Tibial artery (tissue), 4 donors: ENCODE results near the gene CYP27C1.
A peak's percentile ranks its signal among the peaks of the same experiment; 100 is the strongest.

Experiments
- DNase-seq, 2 donors: peaks; one replicate each; pipeline ENCODE4 v3.0.0-alpha.2; 2019
- H3K27ac ChIP-seq, 2 donors: fragments of 200-600 bp; sonication (generic) in 1 of 2; 1 replicate in 1 of 2; 2 replicates in 1 of 2; pipeline ENCODE4 v1.5.1; 2018 to 2019; ENCODE audit warnings: mild to moderate bottlenecking in 1 of 2
- H3K27me3 ChIP-seq, 2 donors: fragments of 200-600 bp; sonication (generic) in 1 of 2; one replicate each; pipeline versions ENCODE4 v1.5.1 to v1.6.0; 2016 to 2019
- H3K36me3 ChIP-seq, 3 donors: fragments of 200-600 bp; sonication (generic) in 2 of 3; one replicate each; pipeline ENCODE4 v1.5.1; 2016 to 2019; ENCODE audit warnings: mild to moderate bottlenecking in 2 of 3
- H3K4me1 ChIP-seq, 4 donors: fragments of 200-600 bp; sonication (generic) in 2 of 4; 1 replicate in 3 of 4; 2 replicates in 1 of 4; pipeline ENCODE4 v1.5.1; 2016 to 2019
- H3K4me3 ChIP-seq, 2 donors: fragments of 200-600 bp; sonication (generic) in 1 of 2; 1 replicate in 1 of 2; 2 replicates in 1 of 2; pipeline ENCODE4 v1.5.1; 2018 to 2019; ENCODE audit warnings: mild to moderate bottlenecking in 2 of 2
- H3K9me3 ChIP-seq, 3 donors: fragments of 200-600 bp; sonication (generic) in 1 of 3; one replicate each; pipeline ENCODE4 v1.5.1; 2016 to 2019
- intact Hi-C: fragments of 100-400 bp; cut with DNase I; formaldehyde crosslinking; loops from one replicate; pipeline ENCODE4 v1.15.0; 2023; ENCODE audit warnings: low total_unique reads
- TF ChIP-seq, protein P1 (sequence below), 2 experiments: fragments of 200-600 bp in 1 of 2; fragments of 450-650 bp in 1 of 2; IDR thresholded peaks; one replicate each; pipeline ENCODE4 v1.5.1; 2017 to 2019; ENCODE audit warnings: antibody characterized with exemption in 2 of 2, mild to moderate bottlenecking in 1 of 2, moderate library complexity in 1 of 2

Gene CYP27C1

DNA sequence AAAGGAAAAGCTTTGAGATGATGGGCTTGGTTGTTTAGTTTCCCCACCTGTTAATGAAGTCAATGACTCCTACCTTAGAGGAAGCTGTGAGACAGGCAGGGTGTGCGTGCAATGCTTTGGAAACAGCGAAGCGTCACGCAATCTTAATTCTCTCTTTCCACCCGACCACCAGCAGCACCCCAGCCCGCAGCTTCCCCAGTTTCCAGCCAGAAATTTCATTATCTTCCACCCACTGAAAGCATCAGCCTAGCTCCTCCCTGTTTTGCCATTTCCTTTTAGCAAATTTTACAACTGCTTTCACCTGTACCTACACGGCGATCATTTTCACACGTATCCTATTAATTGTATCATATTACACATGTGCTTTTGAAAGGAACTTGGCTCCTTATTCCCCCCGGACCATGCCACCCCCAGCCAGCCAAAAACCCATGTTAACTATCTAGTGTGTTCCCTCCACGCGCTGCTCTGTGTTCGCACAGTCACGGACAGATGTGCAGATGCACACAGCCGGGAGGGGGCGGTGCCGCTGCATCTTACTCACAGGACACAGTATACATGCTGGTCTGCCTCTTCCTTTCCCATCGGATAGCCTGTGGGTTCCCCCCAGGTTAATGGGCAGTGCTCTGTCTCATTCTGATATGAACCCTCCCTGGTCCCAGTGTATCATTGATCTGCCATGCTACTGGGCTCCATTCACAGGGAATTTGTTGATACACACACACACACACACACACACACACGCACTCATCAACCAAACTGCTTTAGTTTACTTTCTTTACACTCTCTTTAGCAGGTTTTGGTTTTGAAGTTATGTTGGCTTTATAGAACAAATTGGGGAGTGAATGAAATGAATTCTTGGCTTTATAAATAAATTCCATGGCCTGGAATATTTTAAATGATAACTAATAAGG lies 22.4 kb downstream of the CYP27C1 start:
- Histone ChIP-seq H3K4me1 (peaks cover 0 to 29% (median 16%) of the 10 kb centered on the region in 4 donors), H3K27me3 (no peaks in the 10 kb centered on the region), H3K9me3 (no peaks in the 10 kb centered on the region), H3K27ac (no peak overlapping the region), H3K4me3 (no peak overlapping the region), H3K36me3 (no peaks in the 10 kb centered on the region)
- DNase-seq, result no peak
- TF ChIP-seq, protein P1, sequence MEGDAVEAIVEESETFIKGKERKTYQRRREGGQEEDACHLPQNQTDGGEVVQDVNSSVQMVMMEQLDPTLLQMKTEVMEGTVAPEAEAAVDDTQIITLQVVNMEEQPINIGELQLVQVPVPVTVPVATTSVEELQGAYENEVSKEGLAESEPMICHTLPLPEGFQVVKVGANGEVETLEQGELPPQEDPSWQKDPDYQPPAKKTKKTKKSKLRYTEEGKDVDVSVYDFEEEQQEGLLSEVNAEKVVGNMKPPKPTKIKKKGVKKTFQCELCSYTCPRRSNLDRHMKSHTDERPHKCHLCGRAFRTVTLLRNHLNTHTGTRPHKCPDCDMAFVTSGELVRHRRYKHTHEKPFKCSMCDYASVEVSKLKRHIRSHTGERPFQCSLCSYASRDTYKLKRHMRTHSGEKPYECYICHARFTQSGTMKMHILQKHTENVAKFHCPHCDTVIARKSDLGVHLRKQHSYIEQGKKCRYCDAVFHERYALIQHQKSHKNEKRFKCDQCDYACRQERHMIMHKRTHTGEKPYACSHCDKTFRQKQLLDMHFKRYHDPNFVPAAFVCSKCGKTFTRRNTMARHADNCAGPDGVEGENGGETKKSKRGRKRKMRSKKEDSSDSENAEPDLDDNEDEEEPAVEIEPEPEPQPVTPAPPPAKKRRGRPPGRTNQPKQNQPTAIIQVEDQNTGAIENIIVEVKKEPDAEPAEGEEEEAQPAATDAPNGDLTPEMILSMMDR (IDR thresholded peaks at IDR 0.05), result peak; percentile 6 to 28
- intact Hi-C loops, result no loop called here

DNA sequence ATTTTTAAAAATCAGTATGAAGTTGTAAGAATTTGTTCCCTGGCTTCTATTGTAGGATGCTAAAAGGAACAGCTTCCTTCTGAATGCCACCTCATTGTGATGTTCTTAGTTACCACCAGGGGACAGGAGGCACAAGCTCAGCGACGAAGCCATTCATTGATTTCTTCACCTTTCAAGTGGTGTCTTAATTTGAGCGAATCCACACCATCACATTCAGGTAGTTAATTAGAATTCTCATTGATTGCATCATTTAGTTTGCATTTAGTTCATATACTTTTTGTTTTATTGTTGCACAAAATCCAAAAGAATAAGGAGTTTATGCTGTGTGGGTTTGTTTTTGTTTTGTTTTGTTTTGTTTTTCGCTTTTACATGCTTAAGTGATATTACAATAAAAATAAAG lies 23.1 kb downstream of the CYP27C1 start:
- Histone ChIP-seq H3K4me1 (peaks cover 0 to 29% (median 18%) of the 10 kb centered on the region in 4 donors), H3K4me3 (no peak overlapping the region), H3K27ac (no peak overlapping the region), H3K27me3 (no peaks in the 10 kb centered on the region), H3K9me3 (no peaks in the 10 kb centered on the region), H3K36me3 (no peaks in the 10 kb centered on the region)
- DNase-seq, result no peak
- TF ChIP-seq, protein P1 (IDR thresholded peaks at IDR 0.05), result no peak
- intact Hi-C loops, result no loop called here

DNA sequence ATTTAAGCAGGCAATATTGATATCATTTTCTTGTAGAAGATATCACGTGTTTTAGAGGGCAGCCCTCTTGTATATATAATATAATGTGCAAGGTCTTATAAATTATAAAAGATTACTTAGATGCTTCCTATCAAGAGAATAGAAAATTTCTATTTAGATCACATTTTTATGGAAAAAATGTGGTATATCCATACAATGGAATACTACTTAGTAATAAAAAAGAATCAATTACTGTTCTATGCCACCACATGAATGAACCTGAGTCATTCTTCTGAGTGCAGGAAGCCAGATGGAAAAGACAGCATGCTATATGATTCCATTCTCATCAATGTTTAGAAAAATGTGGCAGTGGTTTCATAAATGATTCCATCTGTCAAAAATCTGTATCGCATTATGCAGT lies 23.6 kb downstream of the CYP27C1 start:
- Histone ChIP-seq H3K27me3 (no peaks in the 10 kb centered on the region), H3K4me3 (no peak overlapping the region), H3K36me3 (no peaks in the 10 kb centered on the region), H3K27ac (no peak overlapping the region), H3K9me3 (no peaks in the 10 kb centered on the region), H3K4me1 (peaks cover 0 to 29% (median 18%) of the 10 kb centered on the region in 4 donors)
- TF ChIP-seq, protein P1 (IDR thresholded peaks at IDR 0.05), result no peak
- intact Hi-C loops, result no loop called here
- DNase-seq, result no peak

DNA sequence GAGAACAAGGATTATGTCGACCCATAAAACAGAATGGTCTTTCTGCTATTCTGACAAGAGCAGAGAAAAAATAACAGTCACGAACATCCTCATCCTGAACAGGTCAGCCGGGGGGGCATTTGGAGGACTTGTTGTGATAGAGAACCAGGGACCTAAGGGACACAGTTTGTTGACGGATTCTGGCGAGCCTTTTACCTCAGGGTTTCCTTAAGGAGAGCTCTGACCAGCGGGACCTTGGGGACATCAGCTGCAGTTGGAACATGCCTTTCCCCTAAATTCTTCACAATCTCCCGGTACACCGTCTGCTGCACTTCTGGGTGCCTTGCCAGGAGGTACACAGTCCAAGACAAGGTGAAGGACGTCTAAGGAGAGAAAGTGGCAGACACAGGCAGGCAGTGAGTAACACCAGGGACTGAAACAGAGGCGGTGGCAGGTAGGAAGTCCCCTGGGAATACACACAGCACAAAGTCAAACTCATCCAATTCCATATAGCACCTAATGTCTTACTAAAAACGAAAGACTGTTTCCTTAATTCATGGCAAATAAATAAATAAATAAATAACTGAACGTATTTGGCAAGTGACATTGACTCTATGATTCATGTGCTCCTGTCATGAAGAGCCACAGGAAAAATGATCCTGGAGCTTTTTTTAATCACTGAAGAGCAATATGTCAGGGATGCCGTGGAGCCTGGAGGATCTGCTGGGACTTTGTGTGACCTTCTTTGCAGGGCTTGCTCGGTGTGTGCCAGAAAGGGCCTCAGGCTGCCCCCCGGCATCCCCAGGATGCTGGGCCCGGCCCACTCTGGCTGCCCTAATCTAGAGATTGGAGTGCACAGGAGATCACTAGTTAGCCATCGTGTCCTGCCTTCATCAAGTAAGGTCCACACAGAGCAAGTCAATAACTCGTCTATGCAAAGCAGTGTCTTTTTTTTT lies 24.7 kb downstream of the CYP27C1 start:
- Histone ChIP-seq H3K27me3 (no peaks in the 10 kb centered on the region), H3K9me3 (no peaks in the 10 kb centered on the region), H3K4me1 (peaks cover 0 to 29% (median 18%) of the 10 kb centered on the region in 4 donors), H3K36me3 (no peaks in the 10 kb centered on the region), H3K4me3 (no peak overlapping the region), H3K27ac (no peak overlapping the region)
- TF ChIP-seq, protein P1 (IDR thresholded peaks at IDR 0.05), result no peak
- intact Hi-C loops, result no loop called here
- DNase-seq, result no peak

DNA sequence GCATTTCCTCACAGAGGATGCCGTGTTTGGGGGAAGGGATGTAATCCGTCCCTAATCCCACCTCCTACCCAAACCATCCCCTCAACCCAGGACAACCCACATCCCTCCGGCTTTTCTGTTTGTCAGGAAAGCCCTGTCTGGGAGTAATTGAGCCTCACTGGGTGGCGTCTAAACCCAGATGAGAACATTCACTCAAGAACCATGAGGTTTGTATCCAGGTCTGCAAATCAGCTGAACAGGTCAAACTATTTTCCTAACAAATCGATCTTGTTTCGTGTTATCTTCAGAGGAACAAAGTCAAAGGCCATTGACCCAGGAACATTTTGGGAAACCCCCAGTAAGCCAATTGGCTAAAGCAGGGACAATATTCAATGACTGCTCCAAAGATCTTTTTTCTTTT lies 25.7 kb downstream of the CYP27C1 start:
- Histone ChIP-seq H3K27me3 (no peaks in the 10 kb centered on the region), H3K27ac (peak overlapping the region in 1 of 2 donors; percentile 26), H3K4me3 (no peak overlapping the region), H3K9me3 (no peaks in the 10 kb centered on the region), H3K36me3 (no peaks in the 10 kb centered on the region), H3K4me1 (peaks cover 0 to 29% (median 18%) of the 10 kb centered on the region in 4 donors)
- TF ChIP-seq, protein P1 (IDR thresholded peaks at IDR 0.05), result no peak
- no peak for DNase-seq
- intact Hi-C loops, result no loop called here
